Hair follicle dermal papilla cell (primary cell): Measurements from ENCODE around the gene EBF3. TPM values are rescaled to one million over a fixed set of nuclear protein-coding genes. Genes with fewer than 3 reads are reported as not detected.

ENCODE experiments used
- small RNA-seq: library from RNA; depleted of rRNA; stranded (forward); fragments of <200 nt; gene quantifications from one replicate; pipeline ENCODE3, GENCODE V24; 2012
- total RNA-seq: library from RNA; depleted of rRNA; stranded (reverse); fragments of >200 nt; gene quantifications from 2 replicates; pipeline ENCODE4 v1.2.3, GENCODE V29; 2012

The EBF3 gene, protein sequence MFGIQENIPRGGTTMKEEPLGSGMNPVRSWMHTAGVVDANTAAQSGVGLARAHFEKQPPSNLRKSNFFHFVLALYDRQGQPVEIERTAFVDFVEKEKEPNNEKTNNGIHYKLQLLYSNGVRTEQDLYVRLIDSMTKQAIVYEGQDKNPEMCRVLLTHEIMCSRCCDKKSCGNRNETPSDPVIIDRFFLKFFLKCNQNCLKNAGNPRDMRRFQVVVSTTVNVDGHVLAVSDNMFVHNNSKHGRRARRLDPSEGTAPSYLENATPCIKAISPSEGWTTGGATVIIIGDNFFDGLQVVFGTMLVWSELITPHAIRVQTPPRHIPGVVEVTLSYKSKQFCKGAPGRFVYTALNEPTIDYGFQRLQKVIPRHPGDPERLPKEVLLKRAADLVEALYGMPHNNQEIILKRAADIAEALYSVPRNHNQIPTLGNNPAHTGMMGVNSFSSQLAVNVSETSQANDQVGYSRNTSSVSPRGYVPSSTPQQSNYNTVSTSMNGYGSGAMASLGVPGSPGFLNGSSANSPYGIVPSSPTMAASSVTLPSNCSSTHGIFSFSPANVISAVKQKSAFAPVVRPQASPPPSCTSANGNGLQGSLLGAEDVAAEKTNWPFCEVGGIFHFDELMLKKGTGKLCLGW
- total RNA-seq, result 0.97 and 2.7 TPM in 2 replicates

DNA sequence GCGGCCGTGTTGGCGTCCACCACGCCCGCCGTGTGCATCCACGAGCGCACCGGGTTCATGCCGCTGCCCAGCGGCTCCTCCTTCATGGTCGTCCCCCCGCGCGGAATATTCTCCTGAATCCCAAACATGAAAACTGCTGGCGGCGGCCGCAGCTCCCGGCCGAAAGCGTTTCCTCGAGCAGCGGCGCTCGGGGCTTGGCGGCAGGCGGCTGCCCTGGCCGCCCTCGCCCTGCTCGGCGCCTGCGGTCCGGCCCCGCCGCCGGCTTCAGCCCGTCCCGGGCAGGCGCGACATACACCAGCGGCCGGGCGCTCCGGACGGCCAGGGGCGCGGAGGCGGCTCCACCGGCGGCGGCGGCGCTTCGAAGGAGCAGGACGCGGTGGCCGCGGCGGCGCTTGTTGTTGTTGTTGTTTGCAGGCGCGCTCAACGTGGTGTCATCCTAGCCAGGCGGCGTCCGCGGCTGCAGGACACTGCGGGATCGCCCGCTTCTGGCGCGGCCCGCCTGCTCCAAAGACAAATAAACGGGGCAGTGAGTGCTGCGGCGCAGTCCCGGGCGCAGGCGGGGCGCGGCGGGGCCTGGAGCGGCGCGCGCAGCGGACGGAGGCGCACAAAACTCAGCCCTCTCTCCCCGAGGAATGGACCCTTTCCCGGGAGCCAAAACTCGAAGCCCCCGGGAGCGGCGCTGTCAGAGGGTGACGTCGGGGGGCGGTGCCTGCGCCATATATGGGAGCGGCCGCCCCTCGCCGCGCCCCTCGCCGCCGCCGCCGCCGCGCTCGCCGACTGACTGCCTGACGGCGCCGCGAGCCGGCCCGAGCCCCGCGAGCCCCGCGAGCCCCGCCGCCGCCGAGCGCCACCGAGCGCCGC lies at the start of gene EBF3:
EBF3 (minus strand) TSS at position 634 of the 861 bp plus-strand sequence; CDS start at position 128, 506 bp downstream.

Small RNA genes within 50 kb of the gene (small RNA-seq; reads per million reads assigned to genes)
- gene AL354950.2 (not detected), gene MIR4297 (4.6 reads per million, percentile 76 among the genes with 10 or more reads in this experiment)

Other genes starting within 250 kb of the EBF3 start
- gene C10orf143, start 146.6 kb upstream of the EBF3 start, total RNA-seq, result 1.3 and 1.9 TPM in 2 replicates
- 40.7 and 46.4 TPM in 2 replicates for gene GLRX3, start 172.1 kb upstream of the EBF3 start, total RNA-seq